Measurements from ENCODE around the gene KCNJ5.

DNA sequence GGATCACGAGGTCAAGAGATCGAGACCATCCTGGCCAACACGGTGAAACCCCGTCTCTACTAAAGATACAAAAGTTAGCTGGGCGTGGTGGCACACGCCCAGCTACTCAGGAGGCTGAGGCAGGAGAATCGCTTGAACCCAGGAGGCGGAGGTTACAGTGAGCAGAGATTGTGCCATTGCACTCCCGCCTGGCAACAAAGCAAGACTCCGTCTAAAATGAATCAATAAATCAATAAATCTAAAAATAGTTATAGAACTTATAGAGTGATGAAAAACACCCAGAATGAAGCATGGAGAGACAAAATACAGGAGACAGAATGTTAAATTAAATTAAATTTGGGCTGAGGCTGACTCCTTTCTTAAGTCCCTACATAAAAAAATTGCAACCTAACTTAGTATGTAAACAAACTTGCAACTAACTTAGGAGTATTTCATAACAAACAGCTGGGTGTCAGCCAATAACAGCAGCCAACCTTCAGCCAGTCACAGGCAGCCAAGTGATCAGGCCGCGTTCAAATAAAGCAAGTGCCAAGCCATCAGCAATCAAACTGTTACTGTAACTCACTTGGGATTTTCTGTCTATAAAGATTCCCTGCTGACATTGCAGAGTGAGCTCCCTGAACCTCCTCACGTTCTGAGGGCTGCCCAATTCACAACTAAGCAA is 58.8 kb downstream of the KCNJ5 start:
- TF ChIP-seq RARB (CRISPR knock-in tag; IDR thresholded peaks at IDR 0.05) (no peak), ZC3H10 (CRISPR knock-in tag; IDR thresholded peaks at IDR 0.05) (no peak), BACH2 (CRISPR knock-in tag; IDR thresholded peaks at IDR 0.05; ENCODE audit: borderline replicate concordance) (no peak)
